Neuron (in vitro differentiated cells): ENCODE measurements around the gene PNMA6E.

Experiments
- H2AFZ ChIP-seq: one replicate; pipeline ENCODE4 v1.6.1; 2013; ENCODE audit warnings: low read depth, mild to moderate bottlenecking, inconsistent platforms, low read length, moderate library complexity
- H3K27me3 ChIP-seq: one replicate; pipeline ENCODE4 v1.6.1; 2013; ENCODE audit warnings: low read length; ENCODE audit not compliant: insufficient read depth
- H3K36me3 ChIP-seq: one replicate; pipeline ENCODE4 v1.6.1; 2013; ENCODE audit warnings: low read length; ENCODE audit not compliant: insufficient read depth
- H3K4me1 ChIP-seq: one replicate; pipeline ENCODE4 v1.6.1; 2013; ENCODE audit warnings: low read length; ENCODE audit not compliant: insufficient read depth
- H3K4me3 ChIP-seq: 2 replicates; pipeline ENCODE4 v1.5.1; 2013; ENCODE audit warnings: mild to moderate bottlenecking, low read length, moderate library complexity
- H3K9me3 ChIP-seq: one replicate; pipeline ENCODE4 v1.6.1; 2013; ENCODE audit warnings: low read length

PNMA6E gene

DNA sequence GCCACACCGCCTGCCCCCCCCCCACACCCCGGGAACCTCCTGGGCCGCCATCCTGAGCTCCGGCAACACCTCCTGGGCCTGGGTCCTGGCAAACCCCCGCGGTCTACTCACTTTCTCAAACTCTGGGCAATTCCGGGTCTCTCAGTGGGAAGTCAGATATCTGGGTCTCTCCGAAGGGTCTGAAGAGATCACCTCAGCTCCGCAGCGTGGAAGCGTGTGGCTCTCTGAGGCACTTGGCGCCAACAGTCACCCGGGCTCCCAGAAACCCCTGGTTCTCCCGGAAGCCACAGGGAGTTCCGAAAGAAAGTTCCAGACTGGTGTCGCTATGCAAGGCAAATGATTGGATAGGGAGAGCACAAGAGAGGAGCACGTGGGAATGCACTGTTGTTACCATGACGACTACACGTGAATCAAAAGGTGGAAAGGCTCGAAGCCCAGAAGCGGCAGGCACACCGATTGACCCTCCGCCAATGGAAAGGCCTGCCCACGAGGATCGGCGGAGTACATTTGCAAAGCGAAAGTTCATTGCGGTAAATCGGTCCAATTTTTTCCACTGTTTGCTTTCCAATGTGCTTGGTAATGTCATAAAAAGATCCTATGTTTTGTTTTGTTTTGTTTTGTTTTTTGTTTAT, at the start of gene PNMA6E:
TSS of gene PNMA6E (minus strand) at position 218 of the 632 bp plus-strand sequence. CDS start 2,501 bp downstream, outside the sequence.
- H3K36me3 ChIP-seq, result no peaks in the 10 kb centered on the region
- no peak within 1 kb of the TSS for H3K4me3 ChIP-seq
- H3K9me3 ChIP-seq, result peaks cover 3% of the 10 kb centered on the region
- H3K27me3 ChIP-seq, result peaks cover 17% of the 10 kb centered on the region
- H2AFZ ChIP-seq, result no peak within 1 kb of the TSS
- no peaks in the 10 kb centered on the region for H3K4me1 ChIP-seq

- H3K27me3 ChIP-seq, result peaks cover 2% of the 10 kb centered on the region
- H3K4me1 ChIP-seq, result no peaks in the 10 kb centered on the region
- no peaks in the 10 kb centered on the region for H3K9me3 ChIP-seq
- no peak overlapping the region for H2AFZ ChIP-seq
- H3K4me3 ChIP-seq, result no peak overlapping the region
- peaks cover 3% of the 10 kb centered on the region for H3K36me3 ChIP-seq
These were observed 49.8 kb upstream of the PNMA6E start for GRCh38 chrX:153450949-153451277.

- Histone ChIP-seq H3K9me3 (no peaks in the 10 kb centered on the region), H3K4me3 (no peak overlapping the region), H3K36me3 (peaks cover 3% of the 10 kb centered on the region), H3K27me3 (peaks cover 2% of the 10 kb centered on the region), H2AFZ (no peak overlapping the region), H3K4me1 (no peaks in the 10 kb centered on the region)
These were observed 49.2 kb upstream of the PNMA6E start for GRCh38 chrX:153450114-153450948.

GRCh38 chrX:153449368-153450113, 48.4 kb upstream of the PNMA6E start:
- H3K27me3 ChIP-seq, result peaks cover 2% of the 10 kb centered on the region
- H3K4me1 ChIP-seq, result no peaks in the 10 kb centered on the region
- H3K9me3 ChIP-seq, result no peaks in the 10 kb centered on the region
- H3K4me3 ChIP-seq, result no peak overlapping the region
- H2AFZ ChIP-seq, result no peak overlapping the region
- H3K36me3 ChIP-seq, result peaks cover 2% of the 10 kb centered on the region

DNA sequence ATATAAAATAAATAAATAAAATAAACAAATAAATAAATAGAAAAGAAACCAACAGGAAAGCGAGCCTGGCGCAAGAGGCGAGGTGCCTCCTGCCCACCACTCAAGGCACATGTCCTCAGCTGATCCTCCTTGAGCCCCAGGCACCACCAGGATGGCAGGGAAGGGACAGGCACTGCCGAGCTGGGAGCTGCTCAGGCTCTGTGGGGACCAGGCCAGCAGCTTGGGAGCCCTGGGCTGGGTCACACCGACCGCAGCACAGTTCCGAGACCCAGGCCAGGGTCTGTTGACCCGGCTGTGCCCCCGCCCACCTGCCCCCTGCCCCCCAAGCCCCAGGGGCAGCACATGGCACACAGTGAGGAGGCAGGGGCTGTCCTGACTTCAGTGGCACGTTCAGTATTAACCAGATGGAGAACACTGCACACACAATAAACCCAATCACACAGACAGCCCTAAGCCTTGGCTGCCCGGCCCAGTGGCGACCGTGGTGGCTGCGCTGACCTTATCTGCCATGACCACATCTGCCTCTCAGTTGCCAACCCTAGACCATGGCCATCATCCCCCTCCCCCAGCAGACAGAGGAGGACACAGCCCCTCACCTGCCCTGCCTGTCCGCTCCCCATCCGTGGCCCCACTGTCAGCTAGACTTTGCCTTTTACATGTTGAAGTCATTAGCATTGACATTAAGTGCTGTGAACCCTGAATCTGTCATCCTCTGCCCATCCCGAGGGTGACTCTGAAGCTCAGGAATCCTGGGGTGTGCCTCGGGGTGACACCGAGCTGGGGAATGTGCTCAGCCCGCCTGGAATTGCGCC, 47.6 kb upstream of the PNMA6E start:
- Histone ChIP-seq H3K4me3 (no peak overlapping the region), H3K9me3 (no peaks in the 10 kb centered on the region), H3K36me3 (peaks cover 2% of the 10 kb centered on the region), H3K4me1 (no peaks in the 10 kb centered on the region), H2AFZ (no peak overlapping the region), H3K27me3 (peaks cover 2% of the 10 kb centered on the region)

GRCh38 chrX:153447581-153447960, 46.4 kb upstream of the PNMA6E start:
- H2AFZ ChIP-seq, result no peak overlapping the region
- H3K27me3 ChIP-seq, result no peaks in the 10 kb centered on the region
- no peaks in the 10 kb centered on the region for H3K36me3 ChIP-seq
- no peak overlapping the region for H3K4me3 ChIP-seq
- H3K4me1 ChIP-seq, result no peaks in the 10 kb centered on the region
- no peaks in the 10 kb centered on the region for H3K9me3 ChIP-seq

DNA sequence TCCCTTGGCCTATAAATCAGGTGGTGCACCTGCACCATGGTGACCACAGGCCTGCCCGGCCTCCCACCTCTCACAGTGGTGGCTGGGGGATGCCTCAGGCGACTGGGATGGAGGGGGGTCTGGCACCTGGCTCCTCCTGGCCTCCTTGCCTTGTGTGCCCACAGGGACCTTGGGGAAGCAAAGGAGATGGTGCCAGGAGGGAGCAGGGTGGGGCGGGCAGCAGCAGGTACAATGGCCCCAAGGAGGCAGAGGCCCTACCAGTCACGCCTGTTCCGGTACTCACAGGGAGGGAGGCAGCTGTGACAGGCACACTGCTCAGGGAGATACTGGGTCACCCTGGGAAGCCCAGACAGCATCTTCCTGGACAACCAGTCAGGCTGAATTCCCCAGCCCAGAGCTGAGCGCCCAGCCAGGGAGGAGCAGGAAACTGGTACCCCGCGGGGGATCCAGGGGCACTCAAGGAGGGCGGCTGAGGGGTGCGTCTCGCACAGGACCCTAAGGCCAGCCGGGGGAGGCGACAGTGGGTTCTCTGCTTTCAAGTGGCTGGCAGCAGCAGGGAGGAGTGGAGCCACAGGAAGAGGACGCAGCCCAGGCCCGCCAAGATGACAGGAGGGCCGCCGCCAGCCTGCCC, 45.9 kb upstream of the PNMA6E start:
- H3K27me3 ChIP-seq, result no peaks in the 10 kb centered on the region
- no peak overlapping the region for H3K4me3 ChIP-seq
- no peaks in the 10 kb centered on the region for H3K4me1 ChIP-seq
- H2AFZ ChIP-seq, result no peak overlapping the region
- no peaks in the 10 kb centered on the region for H3K9me3 ChIP-seq
- no peaks in the 10 kb centered on the region for H3K36me3 ChIP-seq

- Histone ChIP-seq H3K9me3 (no peaks in the 10 kb centered on the region), H3K27me3 (no peaks in the 10 kb centered on the region), H2AFZ (no peak overlapping the region), H3K4me1 (no peaks in the 10 kb centered on the region), H3K36me3 (no peaks in the 10 kb centered on the region), H3K4me3 (no peak overlapping the region)
These were observed 45.4 kb upstream of the PNMA6E start for GRCh38 chrX:153446636-153446936.

GRCh38 chrX:153445856-153446635, 44.9 kb upstream of the PNMA6E start, which contains the start of gene TREX2:
TREX2 (minus strand) TSS chrX:153446056; CDS start chrX:153445430, 626 bp downstream.
- H3K36me3 ChIP-seq, result no peaks in the 10 kb centered on the region
- no peaks in the 10 kb centered on the region for H3K27me3 ChIP-seq
- no peaks in the 10 kb centered on the region for H3K4me1 ChIP-seq
- no peaks in the 10 kb centered on the region for H3K9me3 ChIP-seq
- H3K4me3 ChIP-seq, result no peak within 1 kb of the TSS
- no peak within 1 kb of the TSS for H2AFZ ChIP-seq

DNA sequence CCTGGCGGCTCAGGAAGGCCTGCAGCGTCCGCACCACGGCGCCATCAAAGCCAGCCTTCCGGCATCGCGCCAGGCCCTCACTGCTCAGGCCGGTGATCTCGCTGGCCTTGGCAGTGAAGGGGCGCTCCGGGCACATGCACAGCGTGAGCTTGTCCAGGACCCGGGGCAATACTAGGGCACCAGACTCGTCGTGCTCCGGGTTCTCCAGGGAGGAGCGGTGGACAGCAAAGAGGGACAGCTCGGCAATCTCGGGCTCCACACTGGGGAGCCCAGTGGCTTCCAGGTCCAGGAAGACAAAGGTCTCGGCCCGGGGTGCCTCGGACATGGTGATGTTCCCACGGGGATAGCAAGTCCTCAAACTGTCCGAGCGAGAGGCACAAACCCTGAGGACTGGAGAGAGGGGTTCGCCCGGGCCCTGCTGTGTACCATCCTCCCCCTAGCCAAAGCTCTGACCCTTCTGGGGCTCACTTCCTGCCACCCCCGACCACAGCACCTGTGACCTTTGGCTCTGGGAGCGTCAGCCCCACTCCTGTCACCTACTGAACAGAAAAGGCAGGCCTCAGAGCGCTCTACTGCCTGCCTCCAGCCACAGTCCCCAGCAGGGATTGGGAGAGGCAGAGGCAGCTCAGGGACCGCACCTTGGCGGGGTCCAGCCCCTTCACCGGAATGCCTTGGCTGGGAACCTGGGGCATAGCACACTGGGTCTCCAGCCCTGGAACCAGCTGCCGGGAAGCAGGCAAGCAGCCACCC, 44.1 kb upstream of the PNMA6E start:
- H3K4me3 ChIP-seq, result no peak overlapping the region
- H2AFZ ChIP-seq, result no peak overlapping the region
- H3K36me3 ChIP-seq, result no peaks in the 10 kb centered on the region
- H3K9me3 ChIP-seq, result no peaks in the 10 kb centered on the region
- H3K27me3 ChIP-seq, result peaks cover 4% of the 10 kb centered on the region
- no peaks in the 10 kb centered on the region for H3K4me1 ChIP-seq

DNA sequence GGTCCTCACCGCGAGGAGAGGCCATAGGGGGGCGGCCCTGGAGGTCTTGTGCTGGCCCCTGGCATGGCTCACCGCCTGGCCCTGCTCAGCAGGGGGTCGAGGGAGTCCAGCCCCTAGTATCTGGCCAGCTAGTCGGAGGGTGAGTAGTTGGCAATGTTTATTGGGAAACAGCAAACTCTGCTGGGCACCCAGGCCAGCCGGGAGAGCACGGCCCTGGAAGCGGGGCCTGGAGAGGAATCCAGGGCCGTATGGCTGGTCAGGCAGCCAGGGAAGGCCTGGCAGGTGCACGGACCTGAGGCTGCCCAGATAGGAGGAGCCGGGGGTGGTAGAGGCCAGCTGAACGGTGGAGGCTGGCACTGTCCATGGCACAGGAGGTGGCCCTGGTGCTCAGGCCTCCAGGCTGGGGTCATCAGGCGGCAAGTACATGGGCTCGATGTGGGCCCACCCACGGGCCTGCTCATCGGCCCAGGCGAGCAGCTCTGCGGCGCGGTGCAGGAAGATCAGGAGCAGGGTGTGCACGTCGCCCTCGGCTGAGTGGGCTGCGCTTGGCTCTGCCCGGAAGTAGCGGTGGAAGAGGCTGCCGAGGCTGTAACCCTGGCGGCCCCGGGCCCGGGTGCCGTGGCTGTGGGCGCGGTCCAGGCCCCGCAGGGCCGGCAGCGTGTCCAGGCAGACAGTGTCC, 43.3 kb upstream of the PNMA6E start:
- H3K36me3 ChIP-seq, result no peaks in the 10 kb centered on the region
- peaks cover 4% of the 10 kb centered on the region for H3K27me3 ChIP-seq
- no peaks in the 10 kb centered on the region for H3K9me3 ChIP-seq
- no peak overlapping the region for H3K4me3 ChIP-seq
- H3K4me1 ChIP-seq, result no peaks in the 10 kb centered on the region
- no peak overlapping the region for H2AFZ ChIP-seq
